Measurements from ENCODE around the gene SPG7.

SPG7 gene

DNA sequence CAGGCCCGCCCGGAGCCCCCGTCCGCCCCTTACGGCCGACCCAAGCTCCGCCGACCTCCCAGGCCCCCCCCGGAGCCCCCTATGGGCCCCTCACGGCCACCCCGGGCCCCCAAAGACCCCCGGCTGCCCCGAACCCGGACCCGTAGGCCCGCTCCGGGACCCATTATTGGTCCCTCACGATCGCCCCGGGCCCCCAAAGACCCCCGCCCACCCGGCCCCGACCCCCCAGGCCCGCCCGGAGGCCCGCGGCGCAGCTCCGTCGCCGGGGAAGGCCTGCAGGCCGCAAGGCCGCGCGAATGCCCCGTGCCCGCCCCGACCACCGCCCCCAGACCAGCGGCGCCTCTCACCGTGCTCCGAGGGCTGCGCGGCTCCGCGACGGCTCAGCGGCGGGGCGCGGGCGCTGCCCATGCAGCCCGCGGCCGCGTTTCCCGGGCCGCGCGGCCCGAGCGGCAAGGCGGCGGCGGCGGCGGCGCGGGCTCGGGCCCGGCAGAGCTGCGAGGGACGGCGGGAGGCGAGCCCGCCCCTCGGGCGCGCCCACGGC is 18.2 kb upstream of the SPG7 start:
- H3K36me3 ChIP-seq (ENCODE audit: control insufficient read depth, insufficient read depth, low read length): no peaks in the 10 kb centered on the region
- H3K9ac ChIP-seq (ENCODE audit: low read length): peak overlapping the region; percentile 67
- no peak overlapping the region for H3K4me3 ChIP-seq (ENCODE audit: low read length)
- no peaks in the 10 kb centered on the region for H3K9me3 ChIP-seq (ENCODE audit: control insufficient read depth, low read length)
- H3K27me3 ChIP-seq (ENCODE audit: control insufficient read depth, insufficient read depth, low read length): no peaks in the 10 kb centered on the region
- peaks cover 33% of the 10 kb centered on the region for H3K4me1 ChIP-seq (ENCODE audit: control insufficient read depth, insufficient read depth, low read length)

- Histone ChIP-seq H3K36me3 (ENCODE audit: control insufficient read depth, insufficient read depth, low read length) (no peaks in the 10 kb centered on the region), H3K9ac (ENCODE audit: low read length) (peak within 1 kb of the TSS; percentile 79), H3K27me3 (ENCODE audit: control insufficient read depth, insufficient read depth, low read length) (no peaks in the 10 kb centered on the region), H3K9me3 (ENCODE audit: control insufficient read depth, low read length) (no peaks in the 10 kb centered on the region), H3K4me3 (ENCODE audit: low read length) (peak within 1 kb of the TSS; percentile 42), H3K4me1 (ENCODE audit: control insufficient read depth, insufficient read depth, low read length) (peaks cover 30% of the 10 kb centered on the region)
Observed at GRCh38 chr16:89490439-89491237, 17.6 kb upstream of the SPG7 start, which contains the start of gene ANKRD11. Gene ANKRD11, minus strand, starts transcription at chr16:89490561. Its CDS starts 173,542 bp downstream, at chr16:89317019.

GRCh38 chr16:89491238-89491869 is 16.8 kb upstream of the SPG7 start:
- no peaks in the 10 kb centered on the region for H3K36me3 ChIP-seq (ENCODE audit: control insufficient read depth, insufficient read depth, low read length)
- H3K27me3 ChIP-seq (ENCODE audit: control insufficient read depth, insufficient read depth, low read length): no peaks in the 10 kb centered on the region
- H3K9me3 ChIP-seq (ENCODE audit: control insufficient read depth, low read length): no peaks in the 10 kb centered on the region
- H3K4me3 ChIP-seq (ENCODE audit: low read length): peak overlapping the region; percentile 42
- H3K9ac ChIP-seq (ENCODE audit: low read length): peak overlapping the region; percentile 79
- peaks cover 23% of the 10 kb centered on the region for H3K4me1 ChIP-seq (ENCODE audit: control insufficient read depth, insufficient read depth, low read length)

GRCh38 chr16:89491974-89492687 is 16.1 kb upstream of the SPG7 start:
- peaks cover 23% of the 10 kb centered on the region for H3K4me1 ChIP-seq (ENCODE audit: control insufficient read depth, insufficient read depth, low read length)
- no peaks in the 10 kb centered on the region for H3K36me3 ChIP-seq (ENCODE audit: control insufficient read depth, insufficient read depth, low read length)
- no peaks in the 10 kb centered on the region for H3K27me3 ChIP-seq (ENCODE audit: control insufficient read depth, insufficient read depth, low read length)
- H3K9me3 ChIP-seq (ENCODE audit: control insufficient read depth, low read length): no peaks in the 10 kb centered on the region
- no peak overlapping the region for H3K4me3 ChIP-seq (ENCODE audit: low read length)
- peak overlapping the region; percentile 79 for H3K9ac ChIP-seq (ENCODE audit: low read length)

- Histone ChIP-seq H3K9me3 (ENCODE audit: control insufficient read depth, low read length) (no peaks in the 10 kb centered on the region), H3K4me3 (ENCODE audit: low read length) (no peak overlapping the region), H3K27me3 (ENCODE audit: control insufficient read depth, insufficient read depth, low read length) (no peaks in the 10 kb centered on the region), H3K36me3 (ENCODE audit: control insufficient read depth, insufficient read depth, low read length) (no peaks in the 10 kb centered on the region), H3K9ac (ENCODE audit: low read length) (no peak overlapping the region), H3K4me1 (ENCODE audit: control insufficient read depth, insufficient read depth, low read length) (peaks cover 19% of the 10 kb centered on the region)
Observed at GRCh38 chr16:89493776-89494175, 14.4 kb upstream of the SPG7 start.

DNA sequence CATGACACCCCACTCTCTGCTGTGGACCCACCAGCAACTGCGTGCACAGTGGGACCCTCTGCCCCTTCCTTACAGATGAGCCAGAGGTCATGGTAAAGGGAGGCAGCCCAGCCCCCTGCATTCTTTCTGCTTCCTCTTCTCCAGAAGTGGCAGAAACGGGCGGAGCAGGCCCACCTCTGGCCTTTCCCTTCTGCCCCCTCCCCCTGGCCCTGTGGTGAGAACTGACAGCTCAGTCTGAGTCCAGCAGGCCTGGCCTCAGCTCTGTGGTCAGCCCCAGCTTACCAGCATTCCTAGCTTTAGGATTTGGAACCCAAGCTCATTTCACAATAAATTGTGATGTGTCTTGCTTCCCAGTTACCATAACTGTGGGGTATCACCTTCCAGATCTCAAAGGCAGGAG is 13.1 kb upstream of the SPG7 start:
- no peaks in the 10 kb centered on the region for H3K36me3 ChIP-seq (ENCODE audit: control insufficient read depth, insufficient read depth, low read length)
- no peaks in the 10 kb centered on the region for H3K27me3 ChIP-seq (ENCODE audit: control insufficient read depth, insufficient read depth, low read length)
- H3K9me3 ChIP-seq (ENCODE audit: control insufficient read depth, low read length): no peaks in the 10 kb centered on the region
- H3K4me1 ChIP-seq (ENCODE audit: control insufficient read depth, insufficient read depth, low read length): peaks cover 17% of the 10 kb centered on the region
- H3K4me3 ChIP-seq (ENCODE audit: low read length): no peak overlapping the region
- H3K9ac ChIP-seq (ENCODE audit: low read length): no peak overlapping the region

DNA sequence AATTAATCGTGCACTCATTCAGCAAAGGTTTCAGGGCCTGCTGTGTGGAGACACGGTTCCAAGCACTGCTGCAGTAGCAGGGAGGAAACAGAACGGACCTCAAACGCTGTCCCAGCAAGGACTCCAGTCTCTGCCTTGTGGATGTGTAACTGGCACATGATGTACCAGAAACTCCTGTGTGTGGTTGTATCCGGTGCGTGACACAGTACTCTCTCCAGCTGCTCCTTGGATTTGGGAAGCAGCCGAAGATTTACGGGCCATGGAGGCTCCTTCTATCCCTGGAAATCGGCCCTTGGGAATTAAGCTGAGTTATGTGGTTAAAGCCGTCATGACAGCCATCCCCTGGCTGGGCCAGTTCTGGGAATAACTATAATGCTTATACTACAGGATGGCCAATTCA is 9.4 kb upstream of the SPG7 start:
- Histone ChIP-seq H3K27me3 (ENCODE audit: control insufficient read depth, insufficient read depth, low read length) (no peaks in the 10 kb centered on the region), H3K4me3 (ENCODE audit: low read length) (no peak overlapping the region), H3K36me3 (ENCODE audit: control insufficient read depth, insufficient read depth, low read length) (no peaks in the 10 kb centered on the region), H3K9me3 (ENCODE audit: control insufficient read depth, low read length) (no peaks in the 10 kb centered on the region), H3K4me1 (ENCODE audit: control insufficient read depth, insufficient read depth, low read length) (peaks cover 21% of the 10 kb centered on the region), H3K9ac (ENCODE audit: low read length) (no peak overlapping the region)

DNA sequence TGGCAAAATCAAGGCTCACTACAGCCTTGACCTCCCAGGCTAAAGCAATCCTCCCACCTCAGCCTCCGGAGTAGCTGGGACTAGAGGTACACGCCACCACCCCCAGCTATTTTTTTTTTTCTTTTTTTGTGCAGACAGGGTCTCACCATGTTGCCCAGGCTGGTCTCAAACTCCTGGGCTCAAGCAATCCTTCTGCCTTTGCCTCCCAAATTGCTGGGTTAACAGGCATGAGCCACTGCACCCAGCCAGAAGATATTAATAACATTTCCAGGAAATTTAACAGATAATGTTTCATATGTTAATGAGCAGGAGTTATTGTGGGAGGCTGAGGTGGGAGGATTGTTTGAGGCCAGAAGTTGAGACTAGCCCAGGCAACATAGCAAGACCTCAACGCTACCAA is 8.4 kb upstream of the SPG7 start:
- Histone ChIP-seq H3K9me3 (ENCODE audit: control insufficient read depth, low read length) (no peaks in the 10 kb centered on the region), H3K4me3 (ENCODE audit: low read length) (no peak overlapping the region), H3K36me3 (ENCODE audit: control insufficient read depth, insufficient read depth, low read length) (no peaks in the 10 kb centered on the region), H3K27me3 (ENCODE audit: control insufficient read depth, insufficient read depth, low read length) (no peaks in the 10 kb centered on the region), H3K9ac (ENCODE audit: low read length) (no peak overlapping the region), H3K4me1 (ENCODE audit: control insufficient read depth, insufficient read depth, low read length) (peaks cover 22% of the 10 kb centered on the region)

GRCh38 chr16:89502081-89502843 is 5.9 kb upstream of the SPG7 start:
- Histone ChIP-seq H3K9ac (ENCODE audit: low read length) (peak overlapping the region; percentile 13), H3K4me3 (ENCODE audit: low read length) (no peak overlapping the region)

GRCh38 chr16:89504091-89504490 is 4.1 kb upstream of the SPG7 start:
- no peak overlapping the region for H3K4me3 ChIP-seq (ENCODE audit: low read length)
- no peak overlapping the region for H3K9ac ChIP-seq (ENCODE audit: low read length)
- H3K36me3 ChIP-seq (ENCODE audit: control insufficient read depth, insufficient read depth, low read length): no peaks in the 10 kb centered on the region
- H3K4me1 ChIP-seq (ENCODE audit: control insufficient read depth, insufficient read depth, low read length): peaks cover 45% of the 10 kb centered on the region
- no peaks in the 10 kb centered on the region for H3K9me3 ChIP-seq (ENCODE audit: control insufficient read depth, low read length)
- no peaks in the 10 kb centered on the region for H3K27me3 ChIP-seq (ENCODE audit: control insufficient read depth, insufficient read depth, low read length)

More at GRCh38 chr16:89502081-89502843, 5.9 kb upstream of the SPG7 start:
- H3K9me3 ChIP-seq (ENCODE audit: control insufficient read depth, low read length): no peaks in the 10 kb centered on the region
- H3K4me1 ChIP-seq (ENCODE audit: control insufficient read depth, insufficient read depth, low read length): peaks cover 41% of the 10 kb centered on the region
- H3K27me3 ChIP-seq (ENCODE audit: control insufficient read depth, insufficient read depth, low read length): no peaks in the 10 kb centered on the region
- no peaks in the 10 kb centered on the region for H3K36me3 ChIP-seq (ENCODE audit: control insufficient read depth, insufficient read depth, low read length)

DNA sequence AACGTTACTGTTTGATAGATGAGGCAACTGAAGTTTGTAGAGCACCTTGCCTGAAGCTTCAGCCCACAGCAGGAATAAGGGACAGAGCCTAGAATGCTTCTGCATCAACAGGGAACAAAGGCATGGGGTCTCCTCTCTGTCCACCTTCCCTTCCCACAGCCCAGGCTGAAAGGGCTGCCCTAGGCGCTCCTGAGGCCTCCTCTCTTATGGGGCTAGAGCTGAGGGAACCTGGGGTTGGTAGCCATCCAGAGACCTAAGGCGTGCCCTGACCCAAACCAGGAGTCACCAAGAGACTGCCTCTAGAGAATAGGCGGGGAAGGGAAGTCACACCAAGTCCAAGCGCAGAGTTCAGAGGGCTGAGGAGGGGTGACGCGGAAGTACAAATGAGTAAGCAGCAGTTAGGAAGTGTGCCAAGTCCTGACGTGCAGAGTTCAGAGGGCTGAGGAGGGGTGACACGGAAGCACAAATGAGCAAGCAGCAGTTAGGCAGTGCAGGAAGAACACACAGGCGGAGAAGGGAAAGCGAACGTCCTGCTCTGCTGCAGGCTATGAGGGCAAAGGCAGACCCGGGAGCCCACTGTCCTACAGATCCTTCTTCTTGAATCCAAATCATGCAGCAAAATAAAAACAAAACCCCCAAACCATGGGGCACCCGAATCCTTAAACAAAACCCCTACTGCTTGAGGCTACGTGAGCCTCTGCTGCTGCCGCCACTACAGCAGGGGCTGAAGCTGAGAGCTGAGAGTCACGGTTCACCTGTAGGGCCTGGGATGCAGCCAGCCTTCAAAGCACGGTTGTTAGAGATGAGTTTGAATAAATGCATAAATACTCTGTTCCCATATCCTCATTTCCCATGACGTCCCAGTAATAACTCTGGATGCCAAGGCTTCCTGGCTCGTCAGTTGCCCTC is 2.7 kb upstream of the SPG7 start:
- Histone ChIP-seq H3K27me3 (ENCODE audit: control insufficient read depth, insufficient read depth, low read length) (no peaks in the 10 kb centered on the region), H3K9ac (ENCODE audit: low read length) (peak overlapping the region; percentile 48), H3K36me3 (ENCODE audit: control insufficient read depth, insufficient read depth, low read length) (no peaks in the 10 kb centered on the region), H3K4me3 (ENCODE audit: low read length) (no peak overlapping the region), H3K9me3 (ENCODE audit: control insufficient read depth, low read length) (no peaks in the 10 kb centered on the region), H3K4me1 (ENCODE audit: control insufficient read depth, insufficient read depth, low read length) (peaks cover 50% of the 10 kb centered on the region)

Measured in mucosa of stomach (tissue), 1 donor.